ENCODE measurements around the gene PILRB.

PILRB gene

DNA sequence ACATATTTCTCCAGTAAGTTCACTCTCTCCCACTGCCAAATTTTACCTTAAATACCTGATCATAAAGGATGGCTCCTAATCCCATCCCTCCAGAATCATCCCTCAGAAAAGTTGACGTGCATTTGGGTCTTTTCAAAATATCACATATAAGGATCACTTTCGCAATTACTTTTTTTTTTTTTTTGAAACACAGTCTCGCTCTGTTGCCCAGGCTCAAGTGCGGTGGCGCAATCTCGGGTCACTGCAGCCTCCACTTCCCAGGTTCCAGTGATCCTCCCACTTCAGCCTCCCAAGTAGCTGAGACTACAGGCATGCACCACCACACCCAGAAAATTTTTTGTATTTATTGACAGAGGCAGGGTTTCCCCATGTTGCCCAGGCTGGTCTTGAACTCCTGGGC is 53.2 kb downstream of the PILRB start:
- DNase-seq = no peak

DNA sequence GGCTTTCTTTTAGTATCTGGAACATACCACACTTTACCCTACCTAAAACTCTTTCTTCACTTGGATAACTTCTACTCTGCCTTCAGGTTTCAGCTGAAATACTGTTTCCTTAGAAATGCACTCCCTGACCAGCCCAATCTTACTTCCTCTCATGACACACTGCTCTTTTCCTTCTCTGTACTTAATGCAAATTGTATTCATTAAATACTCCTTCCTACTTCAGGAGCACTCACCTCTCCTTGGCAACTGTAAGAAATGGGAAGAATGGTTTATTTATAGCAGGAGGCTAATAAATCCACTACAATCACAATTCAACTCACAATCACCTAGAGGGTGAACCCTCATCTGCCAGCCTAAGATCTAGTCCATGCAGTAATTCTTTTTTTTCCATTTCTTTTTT is 55.4 kb downstream of the PILRB start:
- no peak for DNase-seq

DNA sequence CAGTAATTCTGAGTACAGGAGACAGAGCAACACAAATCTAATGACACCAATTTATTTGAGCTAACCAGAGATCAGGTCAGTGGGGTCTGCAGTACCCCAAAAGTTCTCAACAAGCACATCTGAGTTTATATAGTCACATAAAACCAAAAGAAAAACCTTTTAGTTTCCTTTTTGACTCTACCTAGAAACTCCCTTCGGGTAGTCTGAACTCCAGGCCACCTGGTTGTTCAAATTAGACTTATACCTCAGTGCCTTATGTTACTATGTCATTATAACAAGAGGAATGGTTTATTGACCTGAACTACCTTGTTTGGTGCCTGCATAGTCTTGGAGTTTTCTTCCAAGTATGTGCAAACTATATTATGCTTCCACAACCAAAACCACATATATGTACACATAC is 56.0 kb downstream of the PILRB start:
- DNase-seq = no peak

DNA sequence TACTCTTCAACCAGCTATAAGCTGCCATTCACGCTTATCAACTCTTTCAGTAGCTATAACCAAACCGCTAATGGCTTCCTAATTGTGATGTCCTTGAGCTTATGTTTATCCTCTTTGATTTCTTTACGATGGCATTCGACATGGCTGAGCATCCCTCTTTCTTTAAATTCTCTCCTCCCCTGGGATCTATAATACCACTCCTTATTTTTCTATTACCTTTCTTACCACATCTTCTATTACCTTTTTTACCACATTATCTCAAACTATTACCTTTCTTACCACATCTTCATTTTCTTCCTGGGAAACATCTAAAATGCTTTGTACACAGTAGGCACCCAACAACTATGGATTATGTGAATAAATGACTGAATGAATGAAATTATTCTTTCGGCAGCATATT is 57.5 kb downstream of the PILRB start:
- DNase-seq = no peak

Measured in NCI-H524 treated with DMSO at 0.1 percent for 48 hours (cell line).